ENCODE measurements around the gene MPPED1. TPM values are rescaled to one million over a fixed set of nuclear protein-coding genes. Genes with fewer than 3 reads are reported as not detected.

MPPED1 gene
- total RNA-seq, 1 experiment from 2014 or later, result not detected

DNA sequence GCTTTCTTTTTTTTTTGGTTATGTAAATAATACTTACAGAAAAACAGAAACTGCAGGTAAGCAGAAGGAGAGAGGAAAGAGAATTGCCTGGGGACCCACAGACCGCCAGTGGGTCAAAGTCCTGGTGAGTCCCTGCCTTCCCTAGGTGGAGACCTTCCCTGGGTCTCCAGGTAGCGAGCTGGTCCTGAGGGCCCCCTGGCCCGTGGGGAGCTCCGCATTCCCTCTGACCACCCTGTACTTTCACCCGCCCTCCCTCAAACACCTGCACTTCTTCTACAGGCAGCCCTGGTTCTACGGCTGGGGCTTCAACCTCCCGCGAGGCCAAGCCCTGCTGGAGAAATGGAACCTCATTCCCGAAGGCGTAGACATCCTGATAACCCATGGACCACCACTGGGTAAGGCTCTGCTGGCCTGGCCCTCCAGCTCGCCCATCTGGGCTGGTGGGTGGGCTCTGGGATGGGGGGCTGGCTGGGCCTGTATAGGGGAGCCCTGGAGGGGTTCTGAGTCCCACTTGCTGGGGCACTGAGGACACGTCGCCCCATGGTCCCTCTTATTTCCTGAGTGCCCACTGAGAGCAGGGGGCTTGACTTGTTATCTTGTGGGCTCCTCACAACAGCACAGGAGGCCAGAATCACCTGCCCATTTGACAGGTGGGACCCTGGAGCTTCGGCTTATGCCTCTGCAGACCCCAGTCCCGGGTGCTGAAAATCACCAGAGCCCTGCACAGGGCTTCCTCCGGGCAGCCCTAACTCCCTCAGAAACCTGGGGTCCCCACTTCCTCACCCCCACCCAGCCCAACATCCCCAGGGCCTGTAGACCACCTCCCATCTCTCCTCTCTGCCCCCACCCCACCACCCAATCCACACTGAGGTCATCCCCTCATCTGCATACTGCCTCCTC is 86.4 kb downstream of the MPPED1 start:
- no peak for DNase-seq (ENCODE audit: low read depth)

DNA sequence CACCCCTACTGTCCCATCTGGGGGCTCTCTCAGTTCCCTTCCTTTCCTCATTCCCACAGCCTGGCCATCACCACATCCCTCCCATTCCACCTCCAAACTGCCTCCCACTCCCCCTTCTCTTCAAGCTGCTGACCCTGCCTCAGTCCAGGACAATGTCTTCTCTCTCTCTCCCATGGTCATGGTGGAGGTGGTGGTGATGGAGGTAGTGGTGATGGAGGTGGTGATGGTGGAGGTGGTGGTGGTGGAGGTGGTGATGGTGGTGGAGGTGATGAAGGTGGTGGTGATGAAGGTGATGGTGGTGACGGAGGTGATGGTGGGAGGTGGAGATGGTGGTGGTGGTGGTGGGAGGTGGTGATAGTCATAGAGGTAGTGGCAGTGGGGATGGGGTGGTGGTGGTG is 87.0 kb downstream of the MPPED1 start:
- no peak for DNase-seq (ENCODE audit: low read depth)

DNA sequence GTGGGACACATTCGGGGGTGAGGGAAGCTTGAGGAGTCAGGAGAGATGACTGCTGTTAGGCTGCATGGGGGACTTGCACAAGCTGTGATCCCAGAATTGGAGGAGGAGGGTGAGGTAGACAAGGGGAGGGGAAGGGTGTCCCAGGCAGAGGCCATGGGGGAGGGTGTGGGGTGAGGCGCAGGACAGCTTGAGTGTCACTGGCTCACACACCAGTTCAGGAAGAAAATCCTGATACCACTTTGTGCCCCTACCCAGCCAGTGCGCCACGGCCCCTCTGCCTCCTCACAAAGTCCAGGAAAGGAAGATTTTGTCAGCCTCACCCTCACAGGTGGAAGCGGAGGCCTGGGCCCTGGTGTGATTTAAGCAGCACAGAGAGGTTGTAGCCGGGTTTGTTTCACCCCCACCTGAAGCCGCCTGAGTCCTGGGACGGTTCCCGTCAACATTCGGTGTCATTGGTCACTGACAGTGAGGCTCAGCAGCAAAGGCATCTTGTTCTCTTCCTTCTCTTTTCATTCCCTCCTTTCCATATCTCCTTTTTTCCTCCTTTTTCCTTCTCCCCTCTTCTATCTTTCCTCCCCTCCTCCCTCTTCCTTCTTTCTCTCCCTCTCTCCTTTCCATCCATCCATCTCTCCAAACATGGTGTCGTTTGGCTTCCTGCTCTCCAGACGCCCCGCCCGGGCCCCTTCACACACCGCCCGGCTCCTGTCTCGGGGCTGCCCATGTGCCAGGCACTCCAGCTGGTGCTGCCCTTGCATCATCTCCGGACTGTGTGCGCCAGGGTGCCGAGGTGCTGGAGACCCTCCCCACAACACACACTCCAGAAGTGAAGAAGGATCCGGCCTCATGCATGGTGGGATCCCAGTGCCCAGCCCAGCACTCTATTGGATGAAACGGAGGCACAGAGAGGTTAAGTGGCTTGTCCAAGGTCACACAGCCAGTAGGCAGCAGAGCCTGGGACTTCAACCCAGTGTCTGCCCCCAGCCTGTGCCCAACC is 89.3 kb downstream of the MPPED1 start:
- DNase-seq (ENCODE audit: low read depth), result no peak

DNA sequence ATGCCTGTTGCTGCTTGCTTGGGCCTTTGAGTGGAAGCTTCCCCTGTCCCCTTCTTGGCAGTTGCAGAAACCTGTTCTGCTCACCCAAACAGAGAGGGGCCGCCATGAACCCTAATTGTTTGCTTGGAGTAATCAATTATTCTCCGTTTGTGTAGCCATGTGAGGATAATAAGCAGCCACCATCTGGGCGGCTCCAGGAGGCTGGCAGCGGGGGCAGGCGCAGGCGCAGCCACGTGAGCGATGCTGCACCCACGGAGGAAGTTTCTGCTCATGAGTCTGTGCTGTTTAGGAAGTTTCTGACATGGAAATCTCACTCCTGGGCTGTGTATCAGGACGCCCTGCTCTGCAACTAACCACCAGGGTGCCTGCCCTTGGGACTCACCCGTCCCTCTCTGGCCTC is 90.1 kb downstream of the MPPED1 start:
- DNase-seq (ENCODE audit: low read depth), result no peak

DNA sequence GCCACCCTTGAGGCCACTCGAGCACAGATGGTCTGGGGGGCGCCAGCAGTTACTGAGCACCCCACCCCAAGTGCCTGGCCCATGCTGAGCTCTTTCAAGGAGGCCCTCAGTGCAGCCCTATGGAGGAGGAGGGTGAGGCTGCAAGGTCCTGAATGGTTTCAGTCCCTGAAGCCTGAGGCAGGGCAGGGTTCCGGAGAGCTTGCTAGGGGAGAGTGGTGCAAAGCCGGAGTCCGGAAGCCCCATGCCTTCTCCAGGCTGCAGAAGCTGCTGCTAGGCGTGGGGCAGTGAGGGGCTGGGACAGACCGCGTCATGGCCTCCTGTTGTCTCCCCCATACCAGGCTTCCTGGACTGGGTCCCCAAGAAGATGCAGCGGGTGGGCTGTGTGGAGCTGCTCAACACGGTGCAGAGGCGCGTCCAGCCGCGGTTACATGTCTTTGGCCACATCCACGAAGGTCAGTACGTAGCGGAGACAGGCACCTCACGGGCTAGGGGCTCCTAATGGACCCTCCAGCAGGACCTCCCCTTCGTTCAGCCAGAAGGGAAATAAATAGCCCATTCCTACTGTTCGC is 90.6 kb downstream of the MPPED1 start:
- DNase-seq (ENCODE audit: low read depth), result no peak

DNA sequence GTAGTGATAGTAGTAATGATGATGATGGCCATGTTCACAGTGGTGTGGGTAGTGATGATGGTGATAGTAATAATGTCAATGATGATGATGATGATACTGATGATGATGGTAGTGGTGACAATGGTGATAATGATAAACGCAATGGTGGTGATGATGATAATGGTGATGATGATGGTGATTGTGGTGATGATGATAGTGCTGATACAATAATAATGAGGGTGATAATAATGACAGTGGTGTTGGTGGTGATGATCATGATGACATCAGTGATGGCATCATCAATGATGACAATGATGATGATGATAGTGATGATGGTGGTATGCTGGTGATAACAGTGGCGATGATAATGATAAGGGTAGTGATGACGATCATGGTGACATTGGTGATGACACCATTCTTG is 92.3 kb downstream of the MPPED1 start:
- no peak for DNase-seq (ENCODE audit: low read depth)

DNA sequence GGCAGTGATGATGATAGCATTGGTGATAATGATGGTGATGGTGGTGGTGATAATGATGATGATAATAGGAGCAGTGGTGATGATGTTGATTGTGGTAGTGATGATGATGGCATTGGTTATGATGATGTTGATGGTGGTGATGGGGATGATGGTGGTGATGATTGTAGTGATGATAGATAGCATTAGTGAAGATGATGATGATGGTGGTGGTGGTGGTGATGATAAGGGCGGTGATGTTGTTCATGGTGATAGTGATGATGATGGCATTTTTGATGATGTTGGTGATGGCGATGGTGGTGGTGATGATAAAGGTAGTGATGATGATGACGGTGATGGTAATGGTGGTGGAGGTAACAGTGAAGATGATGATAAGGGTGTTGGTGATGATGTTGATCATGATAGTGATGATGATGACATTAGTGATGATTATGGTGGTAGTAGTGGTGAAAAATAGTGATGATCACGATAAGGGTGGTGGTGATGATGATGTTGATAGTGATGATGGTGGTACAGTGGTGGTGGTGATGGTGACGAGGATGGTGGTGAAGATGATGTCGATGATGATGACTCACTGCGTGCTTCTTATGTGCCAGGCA is 93.0 kb downstream of the MPPED1 start:
- no peak for DNase-seq (ENCODE audit: low read depth)

DNA sequence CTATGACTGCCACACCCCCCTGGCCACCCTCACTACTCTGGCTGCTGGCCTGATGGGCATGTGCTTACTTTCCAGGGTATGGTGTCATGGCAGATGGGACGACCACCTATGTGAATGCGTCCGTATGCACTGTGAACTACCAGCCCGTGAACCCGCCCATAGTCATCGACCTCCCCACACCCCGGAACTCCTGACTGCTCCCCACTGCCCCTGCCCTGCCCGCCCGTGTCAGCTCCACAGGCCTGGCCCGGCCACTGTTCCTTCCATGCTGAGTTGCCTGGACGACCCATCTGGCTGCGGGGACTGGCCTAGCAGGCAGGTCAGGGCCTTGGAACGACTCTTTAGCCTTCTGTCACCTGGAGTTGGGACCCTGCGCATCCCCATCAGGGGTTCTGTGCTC is 93.6 kb downstream of the MPPED1 start:
- no peak for DNase-seq (ENCODE audit: low read depth)

DNA sequence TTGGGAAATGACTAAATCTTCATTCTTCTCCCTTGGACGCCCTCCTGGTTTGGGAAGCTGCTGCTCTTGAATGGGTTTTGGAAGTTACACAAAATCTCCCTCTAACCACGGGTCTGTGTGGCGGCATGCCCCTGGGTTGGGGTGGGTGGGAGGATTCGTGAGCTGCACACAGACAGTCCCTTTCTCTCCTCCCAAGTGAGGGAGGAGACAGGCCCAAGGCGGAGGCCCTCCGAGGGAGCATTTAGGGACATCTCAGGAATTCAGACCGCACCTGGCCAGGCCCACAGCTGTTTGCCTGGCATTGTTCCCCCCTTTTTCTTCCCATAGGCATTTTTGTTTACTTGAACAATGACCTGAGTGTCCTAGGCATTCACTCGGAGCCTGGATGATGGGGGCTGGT is 94.1 kb downstream of the MPPED1 start:
- no peak for DNase-seq (ENCODE audit: low read depth)

DNA sequence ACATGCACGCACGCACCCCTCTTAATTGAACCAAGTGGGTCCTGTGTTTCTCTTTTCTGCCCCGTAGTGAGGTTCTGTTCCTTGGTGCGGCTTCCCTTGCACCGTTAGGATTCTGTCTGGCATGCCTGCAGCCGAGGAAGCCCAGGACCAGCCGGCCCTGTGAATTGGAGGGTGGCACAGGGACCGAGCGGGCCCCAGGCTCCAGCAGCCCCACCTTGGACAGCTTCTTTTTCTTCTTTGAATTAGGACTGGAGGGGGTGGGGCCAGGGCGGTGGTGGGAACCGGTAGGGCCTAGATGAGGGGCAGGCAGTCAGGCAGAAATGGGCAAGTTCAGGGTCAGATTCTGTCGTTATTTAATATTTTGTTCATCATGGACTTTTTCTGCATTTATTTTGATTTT is 94.7 kb downstream of the MPPED1 start:
- DNase-seq (ENCODE audit: low read depth), result no peak

DNA sequence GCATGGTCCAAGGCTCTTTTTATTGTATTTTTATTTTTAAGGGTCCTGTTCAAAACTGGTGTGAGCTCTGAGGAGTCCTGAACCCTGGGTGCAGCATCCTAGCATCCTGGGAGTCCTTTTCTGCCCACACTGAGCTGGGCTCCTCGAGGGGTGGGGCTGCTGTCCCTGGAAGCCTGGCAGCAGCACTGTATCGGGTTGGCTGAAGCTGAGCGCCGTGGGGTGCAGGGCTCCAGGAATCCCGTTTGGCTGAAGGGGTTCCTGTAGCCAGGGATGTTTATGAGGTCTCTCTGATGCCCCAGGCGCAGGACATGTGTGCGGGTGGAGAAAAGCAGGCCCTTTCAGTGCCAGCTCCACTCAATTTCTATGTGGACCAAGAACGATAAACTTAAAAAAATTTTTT is 95.4 kb downstream of the MPPED1 start:
- no peak for DNase-seq (ENCODE audit: low read depth)

DNA sequence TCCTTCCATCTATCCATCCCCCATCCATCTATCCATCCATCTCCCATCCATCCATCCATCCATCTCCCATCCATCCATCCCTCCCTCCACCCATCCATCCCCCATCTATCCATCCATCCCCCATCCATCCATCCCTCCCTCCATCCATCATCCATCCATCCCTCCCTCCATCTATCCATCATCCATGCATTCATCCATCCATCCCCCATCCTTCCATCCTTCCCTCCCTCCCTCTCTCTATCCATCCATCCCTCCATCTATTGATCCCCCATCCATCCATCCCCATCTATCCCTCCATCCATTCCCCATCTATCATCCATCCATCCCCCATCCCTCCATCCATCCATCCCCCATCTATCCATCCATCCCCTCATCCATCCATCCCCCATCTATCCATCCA is 96.7 kb downstream of the MPPED1 start:
- no peak for DNase-seq (ENCODE audit: low read depth)

DNA sequence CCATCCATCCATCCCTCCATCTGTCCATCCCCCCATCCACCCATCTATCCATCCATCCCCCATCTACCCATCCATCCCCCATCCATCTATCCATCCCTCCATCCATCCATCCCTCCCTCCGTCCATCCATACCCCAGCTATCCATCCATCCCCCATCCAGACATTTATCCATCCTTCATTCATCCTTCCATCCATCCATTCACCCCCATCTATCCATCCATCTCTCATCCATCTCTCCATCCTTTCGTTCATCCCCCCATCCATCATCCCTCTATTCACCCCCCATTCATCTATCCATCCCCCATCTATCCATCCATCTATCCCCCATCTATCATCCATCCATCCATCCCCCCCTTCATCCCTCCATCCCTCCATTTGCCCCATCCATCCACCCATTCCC is 97.5 kb downstream of the MPPED1 start:
- DNase-seq (ENCODE audit: low read depth), result no peak

DNA sequence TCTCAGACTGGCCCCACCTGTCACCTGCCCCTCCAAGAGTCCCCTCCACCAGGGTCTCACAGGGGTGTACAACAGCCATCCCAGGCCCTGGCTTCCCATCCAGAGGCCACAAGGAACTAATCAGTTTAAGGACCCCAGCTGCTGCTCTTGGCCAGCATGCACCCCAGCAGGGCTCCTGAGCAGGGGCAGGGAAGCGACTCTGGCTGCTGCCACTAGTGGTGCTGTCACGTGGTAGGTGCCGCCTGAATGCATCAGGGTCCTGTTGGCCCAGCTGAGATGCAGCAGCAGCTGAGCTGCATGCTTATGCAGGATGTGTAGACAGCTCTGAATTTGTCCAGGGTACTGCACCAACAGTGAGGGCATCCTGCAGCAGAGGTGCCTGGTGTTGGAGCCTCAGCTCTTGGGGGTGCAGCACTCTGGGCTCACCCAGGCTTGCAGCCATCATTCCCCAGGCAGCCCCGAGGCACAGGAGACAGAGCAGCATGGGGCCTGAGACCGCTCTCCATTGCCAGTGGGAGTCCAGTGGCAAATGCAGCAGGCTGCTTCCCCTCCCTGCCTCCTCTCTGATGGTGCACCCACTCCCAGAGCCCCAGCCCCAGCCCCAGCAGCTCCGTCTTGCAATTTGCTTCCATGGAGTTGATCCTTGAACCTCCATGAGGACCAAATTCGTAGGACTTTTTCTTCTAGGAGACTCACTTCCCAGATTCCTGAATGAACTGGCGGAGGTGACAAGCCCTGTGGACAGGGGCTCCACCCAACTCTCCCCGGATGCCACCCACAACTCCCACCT is 98.7 kb downstream of the MPPED1 start:
- DNase-seq (ENCODE audit: low read depth), result no peak

DNA sequence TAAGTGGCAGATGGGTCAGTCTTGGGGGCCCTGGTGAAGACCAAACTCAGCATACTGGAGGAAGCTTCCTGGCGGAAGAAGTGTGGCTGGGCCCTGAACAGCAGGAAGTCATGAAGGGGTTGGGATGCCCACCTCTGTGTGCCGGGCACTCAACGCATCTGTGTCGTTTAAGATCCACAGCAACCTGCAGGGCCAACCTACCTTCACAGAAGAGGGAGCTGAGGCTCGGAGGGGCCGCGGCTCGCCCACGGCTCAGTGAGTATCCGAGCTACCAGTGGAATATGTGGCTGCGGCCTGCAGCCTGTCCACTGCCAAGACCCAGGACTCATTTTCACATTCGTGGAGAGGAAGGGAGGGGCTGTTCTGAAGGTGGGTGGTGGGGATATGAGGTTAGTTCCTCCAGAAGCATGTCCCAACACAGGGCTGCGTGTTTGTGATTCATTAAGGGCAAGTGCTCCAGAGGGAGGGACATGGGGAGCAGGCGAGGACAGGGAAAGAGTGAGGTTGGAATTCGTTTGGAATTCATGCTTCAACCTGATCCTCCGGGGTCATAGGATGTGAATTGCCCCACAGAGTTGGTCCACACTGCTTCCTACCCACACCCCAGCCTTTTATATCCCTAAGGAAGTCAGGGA is 99.6 kb downstream of the MPPED1 start:
- no peak for DNase-seq (ENCODE audit: low read depth)

DNA sequence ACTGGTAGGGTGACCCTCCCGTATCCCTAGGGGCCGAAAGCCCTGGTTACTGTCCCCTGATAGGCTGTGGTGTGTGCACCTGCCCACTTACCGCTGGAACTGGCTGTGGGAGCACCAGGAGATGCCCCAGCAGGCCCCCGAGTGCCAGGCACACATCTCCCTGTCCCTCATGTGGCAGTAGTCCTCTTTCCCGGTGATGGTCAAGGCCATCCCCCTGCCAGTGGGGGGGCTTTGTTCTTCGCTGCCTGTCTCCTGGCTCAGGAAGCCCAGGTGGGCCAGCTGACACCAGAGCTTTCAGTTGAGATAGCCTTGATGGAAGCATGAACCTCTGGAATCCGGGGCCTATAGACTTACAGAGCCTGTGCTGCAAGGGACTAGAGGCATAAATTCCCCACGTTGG is 100.5 kb downstream of the MPPED1 start:
- no peak for DNase-seq (ENCODE audit: low read depth)

DNA sequence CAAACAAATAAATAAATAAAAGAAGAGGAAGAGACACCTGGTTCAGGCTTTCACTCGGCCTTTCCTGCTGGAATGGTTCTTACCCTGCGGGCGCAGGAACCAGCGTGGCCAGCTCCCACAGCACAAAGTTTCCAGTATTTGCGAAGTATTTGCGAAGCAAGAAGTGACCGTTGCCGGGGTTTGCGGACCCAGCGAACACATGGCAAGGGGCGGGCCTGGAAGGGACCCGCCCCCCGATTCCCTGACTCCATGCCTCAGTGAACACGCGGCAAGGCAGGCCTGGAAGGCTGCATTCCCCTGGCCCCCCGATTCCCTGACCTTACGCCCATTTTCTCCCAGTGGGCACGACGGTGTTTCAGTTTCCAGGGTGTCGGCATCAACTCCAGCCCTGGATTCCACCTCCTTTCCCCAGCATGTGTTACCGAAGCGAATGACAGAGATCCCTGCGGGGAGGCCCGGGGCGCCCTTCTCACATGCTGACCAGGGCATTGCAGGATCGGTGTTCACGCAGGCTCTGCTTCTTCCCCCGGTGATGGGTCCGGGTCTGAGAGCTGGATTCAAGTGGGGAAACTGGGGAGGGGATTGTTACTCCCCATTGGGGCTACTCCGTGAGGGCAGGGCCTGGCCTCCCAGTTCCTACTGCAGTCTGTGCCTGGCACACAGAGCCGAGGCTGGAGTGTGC is 102.8 kb downstream of the MPPED1 start:
- DNase-seq (ENCODE audit: low read depth), result no peak

DNA sequence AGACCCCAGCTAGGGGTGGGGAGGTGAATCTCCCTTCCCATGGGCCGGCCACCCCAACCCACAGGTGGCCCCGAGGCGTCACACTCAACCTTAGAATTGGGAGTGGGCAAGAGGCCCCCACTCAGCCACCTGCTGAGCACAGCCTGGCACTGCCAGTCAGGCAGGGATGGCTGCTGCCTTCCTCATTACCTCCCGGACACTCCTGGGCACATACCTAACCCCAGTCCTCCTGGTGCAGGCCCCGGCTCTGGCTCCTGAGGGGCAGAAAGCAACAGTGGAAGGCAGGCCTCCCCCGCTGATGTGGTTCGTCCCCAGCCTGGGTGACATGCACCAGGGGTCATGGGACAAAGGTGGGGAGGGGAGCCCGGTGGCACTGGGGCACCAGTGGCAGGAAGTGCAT is 103.6 kb downstream of the MPPED1 start:
- no peak for DNase-seq (ENCODE audit: low read depth)

DNA sequence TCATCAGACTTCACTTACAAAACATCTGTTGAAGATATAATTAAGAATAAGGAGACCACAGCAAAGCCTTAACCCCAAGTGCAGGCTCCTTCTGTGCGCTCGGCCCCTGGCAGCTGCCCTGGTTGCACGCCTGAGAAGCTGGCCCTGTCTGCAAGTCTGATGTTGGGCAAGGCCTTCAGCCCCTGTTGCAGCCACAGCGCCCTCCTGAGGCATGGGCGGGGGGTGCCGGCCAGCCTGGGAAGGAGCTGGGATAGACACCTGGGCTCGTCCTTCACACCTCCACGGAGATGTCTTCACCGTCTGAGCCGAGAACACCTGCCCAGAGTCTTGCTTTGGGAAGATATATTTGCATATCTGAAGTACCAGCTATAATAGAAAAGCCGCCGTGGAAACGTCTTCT is 104.1 kb downstream of the MPPED1 start:
- DNase-seq (ENCODE audit: low read depth), result no peak

DNA sequence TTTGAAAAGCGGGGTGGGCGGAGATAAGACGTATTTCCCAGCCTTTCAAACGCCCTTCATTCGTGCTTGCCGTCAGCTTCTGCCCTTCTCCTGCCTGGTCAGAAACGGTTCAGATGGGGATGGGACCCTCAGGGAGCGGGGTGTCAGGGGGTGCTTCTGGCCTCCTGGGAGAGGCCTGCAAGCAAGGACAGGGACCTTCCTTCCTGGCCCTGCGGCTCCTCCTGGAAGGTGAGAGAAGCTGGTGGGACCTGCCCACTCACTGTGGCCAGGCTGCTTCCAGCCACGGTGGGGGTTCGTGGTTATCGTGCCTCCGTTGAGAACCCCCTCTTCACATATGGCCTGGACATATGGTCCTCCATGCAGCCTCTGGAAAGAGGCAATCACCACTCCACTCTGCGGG is 104.6 kb downstream of the MPPED1 start:
- DNase-seq (ENCODE audit: low read depth), result no peak

Data from M059J (cell line).